Measurements from ENCODE around the gene PNMT. TPM values are rescaled to one million over a fixed set of nuclear protein-coding genes. Genes with fewer than 3 reads are reported as not detected.

The PNMT gene
- total and polyA plus RNA-seq, 2 of the 13 experiments (the other 11 are each of a cell fraction or from before 2014, with no cell fraction given) = 0.25 TPM; not detected in 1

GRCh38 chr17:39695089-39695474, 26.8 kb downstream of the PNMT start (continued):
- no peak for TF ChIP-seq PREB (CRISPR knock-in tag; IDR thresholded peaks at IDR 0.05)
- no peak for TF ChIP-seq ZNF350 (CRISPR knock-in tag; IDR thresholded peaks at IDR 0.05; ENCODE audit: borderline replicate concordance, low read depth)
- TF ChIP-seq, protein P1, sequence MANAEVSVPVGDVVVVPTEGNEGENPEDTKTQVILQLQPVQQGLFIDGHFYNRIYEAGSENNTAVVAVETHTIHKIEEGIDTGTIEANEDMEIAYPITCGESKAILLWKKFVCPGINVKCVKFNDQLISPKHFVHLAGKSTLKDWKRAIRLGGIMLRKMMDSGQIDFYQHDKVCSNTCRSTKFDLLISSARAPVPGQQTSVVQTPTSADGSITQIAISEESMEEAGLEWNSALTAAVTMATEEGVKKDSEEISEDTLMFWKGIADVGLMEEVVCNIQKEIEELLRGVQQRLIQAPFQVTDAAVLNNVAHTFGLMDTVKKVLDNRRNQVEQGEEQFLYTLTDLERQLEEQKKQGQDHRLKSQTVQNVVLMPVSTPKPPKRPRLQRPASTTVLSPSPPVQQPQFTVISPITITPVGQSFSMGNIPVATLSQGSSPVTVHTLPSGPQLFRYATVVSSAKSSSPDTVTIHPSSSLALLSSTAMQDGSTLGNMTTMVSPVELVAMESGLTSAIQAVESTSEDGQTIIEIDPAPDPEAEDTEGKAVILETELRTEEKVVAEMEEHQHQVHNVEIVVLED (CRISPR knock-in tag; IDR thresholded peaks at IDR 0.05; ENCODE audit: borderline replicate concordance) = no peak
- TF ChIP-seq ZSCAN29 (CRISPR knock-in tag; conservative IDR thresholded peaks at IDR 0.05) = no peak
- no peak for TF ChIP-seq FLYWCH1 (CRISPR knock-in tag; IDR thresholded peaks at IDR 0.05)
- TF ChIP-seq ZNF234 (CRISPR knock-in tag; conservative IDR thresholded peaks at IDR 0.05) = no peak
- TF ChIP-seq DRAP1 (CRISPR knock-in tag; IDR thresholded peaks at IDR 0.05) = no peak; the same call in 1 of the 2 replicates
- peak; percentile 71; the same call in 1 of the 2 replicates for TF ChIP-seq CBX5 (CRISPR knock-in tag; IDR thresholded peaks at IDR 0.05; ENCODE audit: borderline replicate concordance)
- TF ChIP-seq NAIF1 (CRISPR knock-in tag; IDR thresholded peaks at IDR 0.05; ENCODE audit: borderline replicate concordance) = no peak
- 0 out of 2 replicates have a peak, but pooled peaks have one; percentile 21 for TF ChIP-seq MYNN (CRISPR knock-in tag; IDR thresholded peaks at IDR 0.05; ENCODE audit: low read depth)
- TF ChIP-seq ZNF333 (CRISPR knock-in tag; IDR thresholded peaks at IDR 0.05; ENCODE audit: borderline replicate concordance) = peak; percentile 72; the same call in 1 of the 2 replicates
- TF ChIP-seq ETV5 (CRISPR knock-in tag; IDR thresholded peaks at IDR 0.05; ENCODE audit: borderline replicate concordance) = no peak
- TF ChIP-seq, protein P2, sequence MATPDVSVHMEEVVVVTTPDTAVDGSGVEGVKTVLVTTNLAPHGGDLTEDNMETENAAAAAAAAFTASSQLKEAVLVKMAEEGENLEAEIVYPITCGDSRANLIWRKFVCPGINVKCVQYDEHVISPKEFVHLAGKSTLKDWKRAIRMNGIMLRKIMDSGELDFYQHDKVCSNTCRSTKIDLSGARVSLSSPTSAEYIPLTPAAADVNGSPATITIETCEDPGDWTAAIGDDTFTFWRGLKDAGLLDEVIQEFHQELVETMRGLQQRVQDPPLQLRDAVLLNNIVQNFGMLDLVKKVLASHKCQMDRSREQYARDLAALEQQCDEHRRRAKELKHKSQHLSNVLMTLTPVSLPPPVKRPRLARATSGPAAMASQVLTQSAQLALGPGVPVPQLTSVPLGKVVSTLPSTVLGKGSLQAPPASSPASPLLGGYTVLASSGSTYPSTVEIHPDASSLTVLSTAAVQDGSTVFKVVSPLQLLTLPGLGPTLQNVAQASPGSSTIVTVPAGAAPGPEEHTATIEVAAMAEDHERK (CRISPR knock-in tag; IDR thresholded peaks at IDR 0.05; ENCODE audit: low read depth) = no peak
- TF ChIP-seq ZFYVE20 (CRISPR knock-in tag; IDR thresholded peaks at IDR 0.05; ENCODE audit: borderline replicate concordance, low read depth) = no peak
- TF ChIP-seq HHEX (CRISPR knock-in tag; IDR thresholded peaks at IDR 0.05) = no peak
- TF ChIP-seq, protein P3, sequence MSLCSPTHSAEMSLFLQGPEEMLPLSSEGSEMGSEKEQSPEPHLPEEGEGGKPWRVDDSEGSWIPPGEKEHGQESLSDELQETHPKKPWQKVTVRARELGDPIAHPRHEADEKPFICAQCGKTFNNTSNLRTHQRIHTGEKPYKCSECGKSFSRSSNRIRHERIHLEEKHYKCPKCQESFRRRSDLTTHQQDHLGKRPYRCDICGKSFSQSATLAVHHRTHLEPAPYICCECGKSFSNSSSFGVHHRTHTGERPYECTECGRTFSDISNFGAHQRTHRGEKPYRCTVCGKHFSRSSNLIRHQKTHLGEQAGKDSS (CRISPR knock-in tag; IDR thresholded peaks at IDR 0.05; ENCODE audit: borderline replicate concordance, low read depth) = no peak
- peak; percentile 84 for TF ChIP-seq ZC3H4 (CRISPR knock-in tag; IDR thresholded peaks at IDR 0.05; ENCODE audit: borderline replicate concordance)
- 0 out of 2 replicates have a peak, but pooled peaks have one; percentile 24 for TF ChIP-seq KLF15 (CRISPR knock-in tag; IDR thresholded peaks at IDR 0.05; ENCODE audit: borderline replicate concordance)
- no peak for TF ChIP-seq ZNF629 (CRISPR knock-in tag; conservative IDR thresholded peaks at IDR 0.05)
- TF ChIP-seq SRF (IDR thresholded peaks at IDR 0.05; ENCODE audit: low read depth, low read length) = no peak
- no peak for TF ChIP-seq ZSCAN12 (CRISPR knock-in tag; IDR thresholded peaks at IDR 0.05)
- TF ChIP-seq, protein P4, sequence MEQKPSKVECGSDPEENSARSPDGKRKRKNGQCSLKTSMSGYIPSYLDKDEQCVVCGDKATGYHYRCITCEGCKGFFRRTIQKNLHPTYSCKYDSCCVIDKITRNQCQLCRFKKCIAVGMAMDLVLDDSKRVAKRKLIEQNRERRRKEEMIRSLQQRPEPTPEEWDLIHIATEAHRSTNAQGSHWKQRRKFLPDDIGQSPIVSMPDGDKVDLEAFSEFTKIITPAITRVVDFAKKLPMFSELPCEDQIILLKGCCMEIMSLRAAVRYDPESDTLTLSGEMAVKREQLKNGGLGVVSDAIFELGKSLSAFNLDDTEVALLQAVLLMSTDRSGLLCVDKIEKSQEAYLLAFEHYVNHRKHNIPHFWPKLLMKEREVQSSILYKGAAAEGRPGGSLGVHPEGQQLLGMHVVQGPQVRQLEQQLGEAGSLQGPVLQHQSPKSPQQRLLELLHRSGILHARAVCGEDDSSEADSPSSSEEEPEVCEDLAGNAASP (CRISPR knock-in tag; IDR thresholded peaks at IDR 0.05; ENCODE audit: borderline replicate concordance) = no peak
- TF ChIP-seq ZNF775 (CRISPR knock-in tag; IDR thresholded peaks at IDR 0.05; ENCODE audit: borderline replicate concordance) = no peak
- TF ChIP-seq ZNF251 (CRISPR knock-in tag; IDR thresholded peaks at IDR 0.05) = no peak
